ENCODE data around the gene FLT3.

The FLT3 gene

GRCh38 chr13:27991881-27992280, 108.5 kb downstream of the FLT3 start:
- no peak for DNase-seq (ENCODE audit: extremely low read depth, insufficient read length)
- no peak overlapping the region for H3K4me3 ChIP-seq (replicated peaks; ENCODE audit: low read depth, low read length)
- TF ChIP-seq CTCF (IDR thresholded peaks at IDR 0.05; ENCODE audit: insufficient read depth, low read length, poor library complexity, severe bottlenecking), result no peak
- H3K27me3 ChIP-seq (replicated peaks; ENCODE audit: control insufficient read depth, insufficient read depth, low read length), result no peaks in the 10 kb centered on the region
- no peaks in the 10 kb centered on the region for H3K36me3 ChIP-seq (ENCODE audit: control insufficient read depth, insufficient read depth, low read length)

- Histone ChIP-seq H3K4me3 (replicated peaks; ENCODE audit: low read depth, low read length) (no peak within 1 kb of the TSS), H3K27me3 (replicated peaks; ENCODE audit: control insufficient read depth, insufficient read depth, low read length) (no peaks in the 10 kb centered on the region), H3K36me3 (ENCODE audit: control insufficient read depth, insufficient read depth, low read length) (no peaks in the 10 kb centered on the region)
- no peak for DNase-seq (ENCODE audit: extremely low read depth, insufficient read length)
- TF ChIP-seq CTCF (IDR thresholded peaks at IDR 0.05; ENCODE audit: insufficient read depth, low read length, poor library complexity, severe bottlenecking), result no peak
Measured at GRCh38 chr13:27988520-27988919, 111.9 kb downstream of the FLT3 start, which contains the start of gene URAD. TSS of gene URAD (minus strand) at chr13:27988693. CDS start at chr13:27988637, 56 bp downstream.

DNA sequence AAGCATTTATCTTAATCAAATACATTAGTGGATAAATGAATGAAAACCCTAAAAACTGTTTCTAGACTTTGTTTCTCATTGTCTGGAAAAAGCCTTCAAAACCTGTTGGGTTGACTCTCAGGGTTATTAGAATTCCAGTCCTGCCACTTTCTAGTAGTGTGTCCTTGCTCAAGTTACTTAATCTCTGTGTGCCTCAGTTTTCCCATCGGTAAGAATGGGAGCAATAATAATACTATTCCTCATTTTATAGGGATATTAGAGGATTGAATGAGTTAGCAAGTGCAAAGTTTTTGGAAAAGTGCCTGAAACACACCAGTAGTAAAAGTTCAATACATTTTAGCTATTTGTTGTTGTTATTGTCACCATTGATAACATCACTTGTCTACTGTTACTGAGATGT, 114.8 kb downstream of the FLT3 start:
- DNase-seq (ENCODE audit: extremely low read depth, insufficient read length), result no peak
- TF ChIP-seq CTCF (IDR thresholded peaks at IDR 0.05; ENCODE audit: insufficient read depth, low read length, poor library complexity, severe bottlenecking), result no peak
- Histone ChIP-seq H3K27me3 (replicated peaks; ENCODE audit: control insufficient read depth, insufficient read depth, low read length) (no peaks in the 10 kb centered on the region), H3K36me3 (ENCODE audit: control insufficient read depth, insufficient read depth, low read length) (no peaks in the 10 kb centered on the region), H3K4me3 (replicated peaks; ENCODE audit: low read depth, low read length) (no peak overlapping the region)

- no peak for TF ChIP-seq CTCF (IDR thresholded peaks at IDR 0.05; ENCODE audit: insufficient read depth, low read length, poor library complexity, severe bottlenecking)
- no peaks in the 10 kb centered on the region for H3K36me3 ChIP-seq (ENCODE audit: control insufficient read depth, insufficient read depth, low read length)
- DNase-seq (ENCODE audit: extremely low read depth, insufficient read length), result no peak
- no peaks in the 10 kb centered on the region for H3K27me3 ChIP-seq (replicated peaks; ENCODE audit: control insufficient read depth, insufficient read depth, low read length)
- no peak overlapping the region for H3K4me3 ChIP-seq (replicated peaks; ENCODE audit: low read depth, low read length)
Measured at GRCh38 chr13:27982361-27982760, 118.0 kb downstream of the FLT3 start.

- Histone ChIP-seq H3K27me3 (replicated peaks; ENCODE audit: control insufficient read depth, insufficient read depth, low read length) (0 out of 2 replicates have a peak, but pooled peaks cover under 1% of the 10 kb centered on the region), H3K36me3 (ENCODE audit: control insufficient read depth, insufficient read depth, low read length) (no peaks in the 10 kb centered on the region), H3K4me3 (replicated peaks; ENCODE audit: low read depth, low read length) (no peak overlapping the region)
- no peak for DNase-seq (ENCODE audit: extremely low read depth, insufficient read length)
- TF ChIP-seq CTCF (IDR thresholded peaks at IDR 0.05; ENCODE audit: insufficient read depth, low read length, poor library complexity, severe bottlenecking), result no peak
Measured at GRCh38 chr13:27981006-27981708, 119.2 kb downstream of the FLT3 start.

All from GM06990 (cell line).